ENCODE data around the gene SENP6. TPM values are rescaled to one million over a fixed set of nuclear protein-coding genes. Genes with fewer than 3 reads are reported as not detected.

Gene SENP6
- polyA plus RNA-seq, 1 donor from 2014 or later = 113 TPM

- no peaks in the 10 kb centered on the region for H3K9me2 ChIP-seq (ENCODE audit: insufficient read depth, low read length)
- no peaks in the 10 kb centered on the region for H3K27me3 ChIP-seq (ENCODE audit: insufficient read depth, low read depth, low read length)
- H3K4me3 ChIP-seq (ENCODE audit: low read length) = no peak overlapping the region
- H3F3A ChIP-seq (ENCODE audit: insufficient read depth, low read length, poor library complexity, severe bottlenecking) = no peaks in the 10 kb centered on the region
- H3K9ac ChIP-seq (ENCODE audit: low read length) = no peak overlapping the region
- H3K27ac ChIP-seq (ENCODE audit: low read length) = no peak overlapping the region
- H3K36me3 ChIP-seq (ENCODE audit: insufficient read depth, low read length) = no peaks in the 10 kb centered on the region
- no peaks in the 10 kb centered on the region for H3K9me3 ChIP-seq (ENCODE audit: low read length)
- H3K79me2 ChIP-seq (replicated peaks; ENCODE audit: insufficient read depth, low read length) = peaks cover 4% of the 10 kb centered on the region
- TF ChIP-seq TAF1 (IDR thresholded peaks at IDR 0.05; ENCODE audit: low read depth) (no peak), SMC3 (conservative IDR thresholded peaks at IDR 0.05; ENCODE audit: poor library complexity) (no peak), POLR2AphosphoS5 (IDR thresholded peaks at IDR 0.05) (no peak), CTCF (IDR thresholded peaks at IDR 0.05; ENCODE audit: poor library complexity, severe bottlenecking) (no peak), EZH2 (IDR thresholded peaks at IDR 0.05; ENCODE audit: borderline replicate concordance, insufficient read depth, low read length, poor library complexity, severe bottlenecking) (no peak), MXI1 (conservative IDR thresholded peaks at IDR 0.05; ENCODE audit: poor library complexity, severe bottlenecking) (no peak), RAD21 (conservative IDR thresholded peaks at IDR 0.05) (no peak), EP300 (conservative IDR thresholded peaks at IDR 0.05; ENCODE audit: poor library complexity, severe bottlenecking) (no peak), REST (IDR thresholded peaks at IDR 0.05; ENCODE audit: borderline replicate concordance) (no peak)
- H4K20me1 ChIP-seq (ENCODE audit: insufficient read depth) = no peaks in the 10 kb centered on the region
- H3K4me2 ChIP-seq (ENCODE audit: low read length) = no peak overlapping the region
- H2AFZ ChIP-seq (ENCODE audit: low read depth, low read length) = no peak overlapping the region
Observed at GRCh38 chr6:75766387-75766786, 164.7 kb downstream of the SENP6 start.

Small RNA genes lying within 50 kb of the gene (small RNA-seq; reads per million reads assigned to genes)
- 0 to 0.03 (median 0) reads per million in 3 experiments for gene RNU6-1016P
- 0 reads per million in 3 experiments for gene RNU6-1338P
- 0 reads per million in 3 experiments for gene RNU6-155P

Other genes starting within 250 kb of the SENP6 start
- gene FILIP1, start 108.1 kb upstream of the SENP6 start, polyA plus RNA-seq = 1.4 and 1.9 TPM in 2 replicates
- 46.9 and 49.1 TPM in 2 replicates for gene MYO6, start 147.4 kb downstream of the SENP6 start, polyA plus RNA-seq

Data from neural cell (in vitro differentiated cells).